ENCODE results near the gene LRRFIP1.

LRRFIP1 gene

DNA sequence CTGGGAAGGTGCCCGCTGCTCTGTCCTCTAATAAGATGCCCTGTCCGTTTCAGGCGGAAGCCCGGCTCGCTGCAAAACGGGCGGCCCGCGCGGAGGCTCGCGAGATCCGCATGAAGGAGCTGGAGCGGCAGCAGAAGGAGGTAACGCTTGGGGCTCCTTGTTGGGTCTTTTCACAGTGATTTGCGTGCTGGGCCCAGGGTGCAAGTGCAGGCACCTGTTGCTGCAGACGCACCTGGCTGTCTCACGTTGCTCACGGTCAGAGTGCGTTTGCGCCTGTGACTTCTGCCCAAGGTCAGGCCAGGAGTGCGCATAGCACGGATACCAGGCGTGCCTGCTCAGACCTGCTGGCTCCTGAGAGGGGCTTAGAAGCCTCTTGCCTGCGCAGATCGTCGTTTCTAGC lies 81.1 kb downstream of the LRRFIP1 start:
- no peak for DNase-seq

DNA sequence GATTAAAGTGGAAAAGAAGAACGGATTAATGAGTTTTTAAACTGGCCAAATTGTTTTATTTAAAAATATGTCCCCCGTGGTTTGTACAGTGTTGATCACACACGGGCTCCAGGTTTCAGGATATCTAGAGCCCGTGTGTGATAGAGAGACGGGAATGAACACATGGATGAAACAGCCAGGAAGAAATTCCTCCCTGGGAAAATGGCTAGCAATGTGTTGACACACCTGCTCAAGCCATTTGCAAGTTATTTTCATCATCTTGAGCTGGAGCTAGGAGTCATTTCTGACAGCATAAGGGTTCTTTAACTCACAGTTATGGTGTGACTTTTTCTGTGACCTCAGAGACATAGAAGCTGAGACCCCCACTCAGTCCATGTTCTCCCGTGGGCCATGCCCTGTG lies 81.6 kb downstream of the LRRFIP1 start:
- no peak for DNase-seq

DNA sequence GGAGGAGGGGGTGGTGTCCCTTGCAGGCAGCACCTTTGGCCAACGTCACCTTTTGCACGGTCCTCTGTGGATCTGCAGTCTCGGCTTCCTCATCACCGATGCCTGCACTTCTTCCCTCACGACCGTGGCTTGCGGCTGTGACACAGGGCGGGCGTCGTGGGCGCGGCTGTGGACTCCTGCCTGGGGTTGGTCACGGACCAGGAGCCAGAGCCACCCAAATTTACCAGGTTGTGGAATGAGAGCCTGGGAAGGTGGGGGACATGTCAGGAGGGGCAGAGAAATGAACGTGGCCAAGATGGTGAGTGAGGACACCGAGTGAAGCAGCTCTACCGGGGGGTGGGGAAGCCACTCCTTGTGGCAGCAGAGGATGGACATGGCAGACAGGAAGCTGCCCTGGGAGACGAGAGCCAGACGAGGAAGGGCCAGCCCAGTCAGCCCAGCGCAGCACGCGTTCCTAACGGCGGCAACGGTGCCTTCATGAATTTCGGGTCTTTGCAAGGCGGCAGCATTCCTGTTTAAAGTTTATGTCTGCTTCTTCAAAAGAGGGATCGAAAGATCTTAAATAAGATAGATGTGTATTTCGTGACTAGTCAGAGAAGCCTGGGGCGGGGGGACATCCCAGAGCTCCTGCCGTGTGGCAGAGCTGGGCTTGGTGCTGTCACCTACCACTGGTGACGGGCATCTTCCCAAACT lies 84.2 kb downstream of the LRRFIP1 start:
- DNase-seq: no peak

DNA sequence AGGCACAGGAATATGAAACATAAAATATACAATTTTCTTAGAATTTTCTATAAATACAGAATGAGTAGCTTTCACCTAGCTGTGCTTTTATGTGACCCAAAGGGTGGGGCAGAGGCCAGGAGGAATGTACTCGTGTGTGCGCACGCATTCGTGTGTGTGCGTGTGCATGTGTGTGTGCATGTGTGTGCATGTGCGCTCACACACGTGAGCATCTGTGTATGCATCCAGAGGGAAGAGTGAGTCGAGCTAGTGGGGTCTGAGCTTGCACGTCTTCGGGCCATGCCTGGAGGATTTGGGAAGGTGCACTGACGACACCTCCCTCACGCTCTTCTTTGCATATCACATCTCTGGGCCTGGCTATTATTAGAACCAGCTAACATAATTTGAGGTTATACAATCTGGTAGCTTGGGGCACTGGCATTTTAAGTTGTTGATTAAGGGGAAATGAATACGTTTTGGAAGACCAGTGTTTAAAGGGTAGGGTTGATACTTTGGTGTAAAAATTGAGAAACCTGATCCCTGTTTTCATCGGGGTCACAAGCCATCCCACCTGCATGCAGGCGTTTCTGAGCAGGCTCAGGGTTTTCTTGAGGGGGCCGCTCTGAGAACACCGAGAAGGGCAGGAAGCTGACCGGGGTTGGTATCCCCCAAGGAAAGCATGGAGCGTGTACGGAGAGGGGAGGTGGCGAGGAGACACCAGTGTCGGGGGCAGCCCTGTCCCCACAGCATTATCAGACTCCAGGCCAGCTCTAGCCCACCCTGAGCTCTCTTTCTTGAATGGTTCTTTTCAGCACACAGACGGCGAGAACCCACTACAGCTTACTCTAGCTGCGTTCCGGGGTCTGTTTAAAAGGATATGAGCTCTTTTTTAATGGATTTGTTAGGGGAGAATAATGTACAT lies 85.3 kb downstream of the LRRFIP1 start:
- no peak for DNase-seq

DNA sequence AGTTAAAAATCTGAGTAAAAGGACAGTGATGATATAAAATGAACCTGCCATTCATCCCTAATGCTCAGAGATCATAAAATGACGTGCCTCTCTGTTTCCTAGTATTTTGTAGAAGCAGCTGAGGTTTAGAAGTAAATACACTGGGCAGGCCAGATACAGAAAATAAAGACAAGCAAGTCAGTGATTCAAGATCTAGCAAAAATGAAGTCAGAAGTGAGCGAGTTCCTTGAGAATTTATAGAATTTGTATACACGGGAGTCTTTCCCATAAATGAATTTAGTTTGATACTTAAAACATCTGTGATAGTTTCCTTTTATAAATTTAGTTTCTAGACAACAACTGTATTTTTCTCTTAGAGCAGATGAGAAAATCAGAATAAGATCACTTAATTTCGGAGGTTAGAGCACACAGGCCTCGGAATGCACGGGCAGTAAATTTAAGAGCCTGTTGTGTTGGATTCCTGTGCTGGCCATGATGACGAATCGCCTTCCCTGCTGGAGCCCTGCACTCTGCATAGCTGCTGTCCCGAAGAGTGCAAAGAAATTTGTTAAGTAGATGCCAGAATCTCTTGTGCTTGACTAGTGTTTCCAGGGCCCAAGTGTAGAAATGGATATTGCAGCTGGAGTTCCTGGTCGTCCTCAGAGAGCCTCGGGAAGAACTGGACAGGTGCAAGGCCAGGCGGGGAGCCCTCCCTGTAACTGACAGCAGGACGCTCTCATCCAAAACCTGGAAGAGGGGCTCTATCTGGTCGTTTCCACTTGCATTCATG lies 87.5 kb downstream of the LRRFIP1 start:
- DNase-seq: no peak

DNA sequence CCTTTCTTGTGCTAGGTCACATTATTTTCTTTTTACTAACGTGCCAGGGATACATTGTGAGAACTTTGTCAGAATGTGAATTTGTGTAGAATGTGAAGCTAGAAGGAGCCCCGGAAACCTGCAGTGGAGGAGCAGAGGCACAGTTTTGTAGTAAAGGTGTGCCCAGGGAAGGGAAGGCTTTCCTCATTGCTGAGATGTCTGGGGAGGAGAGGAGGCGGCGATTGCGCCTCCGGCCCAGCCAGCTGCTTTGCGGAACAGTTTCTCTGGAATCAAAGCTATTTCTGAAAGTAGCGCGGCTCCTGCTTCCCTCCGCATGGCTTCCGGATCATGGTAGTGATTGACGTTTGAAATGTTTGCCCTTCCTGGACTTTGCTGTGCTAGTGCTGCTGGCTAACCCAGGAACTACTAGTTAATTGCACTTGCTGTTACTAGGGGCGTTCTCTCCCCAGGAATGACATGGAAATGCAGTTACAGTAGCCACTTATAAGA lies 88.1 kb downstream of the LRRFIP1 start:
- DNase-seq: no peak

DNA sequence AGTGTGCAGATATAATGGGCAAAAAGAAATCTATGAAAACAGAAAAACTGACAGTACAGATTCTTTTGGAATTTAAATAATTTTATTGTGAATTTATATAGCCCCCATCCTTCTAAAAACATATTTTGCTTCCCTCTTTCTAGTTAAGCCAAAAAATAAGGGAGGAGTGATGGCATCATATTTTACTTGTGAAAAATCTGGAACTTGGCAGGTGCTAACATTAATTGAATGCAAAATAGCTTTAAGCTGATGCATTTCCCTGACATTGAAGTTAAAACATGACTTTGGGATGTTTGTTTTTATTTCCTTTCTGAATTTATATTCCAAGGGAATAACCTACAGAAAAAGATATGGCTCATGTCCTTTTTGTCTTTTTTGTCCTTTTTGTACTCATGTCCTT lies 88.6 kb downstream of the LRRFIP1 start:
- DNase-seq: no peak

DNA sequence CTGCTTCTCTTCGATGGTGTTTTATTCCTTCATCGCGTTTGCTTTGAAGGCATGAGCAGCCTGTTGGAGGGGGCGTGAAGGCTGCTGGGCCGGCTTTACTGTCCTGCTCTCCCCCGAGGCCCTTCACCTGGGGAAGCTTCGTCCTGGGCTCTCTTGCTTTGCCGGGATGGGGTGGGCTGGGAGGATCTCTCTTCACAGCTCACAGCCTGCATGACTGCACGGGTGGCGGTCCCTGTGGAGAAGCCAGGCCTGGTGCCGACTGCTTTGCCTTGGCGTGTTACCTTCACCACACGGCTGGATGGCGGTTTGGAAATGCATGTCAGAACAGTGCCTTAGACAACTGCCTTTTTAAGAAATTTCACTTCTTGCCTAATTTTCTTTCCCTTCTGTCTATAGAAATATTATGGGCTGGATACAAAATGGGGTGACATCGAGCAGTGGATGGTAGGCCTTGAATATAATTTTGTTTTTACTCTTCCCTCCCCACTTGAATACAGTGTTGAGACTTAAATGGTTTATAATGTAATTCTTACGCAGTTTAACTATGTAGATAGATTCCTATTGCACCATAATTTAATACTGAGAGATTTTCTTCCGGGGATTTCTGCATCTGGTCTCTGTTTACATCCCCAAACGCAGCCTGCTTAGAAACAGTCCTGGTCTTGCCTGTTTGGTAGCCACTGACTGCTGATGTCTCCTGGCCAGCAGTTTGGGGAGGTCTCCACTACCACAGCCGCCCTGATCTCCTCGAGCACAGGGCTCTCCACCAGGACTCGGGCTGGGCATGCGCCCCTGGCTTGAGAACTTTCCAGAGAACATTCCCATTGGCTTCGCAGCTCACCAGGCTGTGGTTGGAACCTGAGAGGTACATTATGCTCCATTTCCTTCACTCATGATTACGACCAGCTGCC lies 90.2 kb downstream of the LRRFIP1 start:
- no peak for DNase-seq

DNA sequence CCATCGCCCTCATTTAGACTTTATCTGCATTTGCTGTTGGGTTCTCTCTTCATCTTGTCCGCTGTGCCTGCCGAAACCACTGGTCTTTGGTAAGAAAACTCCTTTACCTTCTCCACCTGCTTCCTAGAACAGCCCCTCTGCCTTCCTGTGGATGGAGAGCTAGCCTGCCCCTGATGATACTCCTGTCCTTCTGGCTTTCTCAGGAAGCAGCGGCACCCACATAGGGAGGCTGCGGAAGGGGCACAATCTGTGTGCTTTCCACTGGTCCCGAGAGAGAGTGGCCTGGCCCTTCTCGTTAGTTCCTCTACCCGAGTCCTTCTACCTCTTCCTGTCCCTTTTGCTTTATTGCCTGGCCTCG lies 90.9 kb downstream of the LRRFIP1 start:
- no peak for DNase-seq

DNA sequence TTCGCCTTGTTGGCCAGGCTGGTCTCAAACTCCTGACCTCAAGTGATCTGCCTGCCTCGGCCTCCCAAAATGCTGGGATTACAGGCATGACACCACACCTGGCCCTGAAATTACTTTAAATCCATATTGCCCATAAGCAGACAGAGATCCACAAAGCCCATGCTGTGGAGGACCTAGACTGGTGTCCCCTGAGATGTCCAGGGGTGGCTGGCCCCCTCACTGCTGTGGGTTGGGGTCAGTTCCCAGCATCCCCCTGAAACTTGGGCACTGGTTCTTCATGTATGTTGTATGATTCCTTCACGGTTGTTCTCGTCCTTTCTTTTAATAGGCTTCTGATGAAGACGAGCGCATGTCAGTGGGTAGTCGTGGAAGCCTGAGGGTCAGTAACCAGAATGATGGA lies 93.1 kb downstream of the LRRFIP1 start:
- no peak for DNase-seq

DNA sequence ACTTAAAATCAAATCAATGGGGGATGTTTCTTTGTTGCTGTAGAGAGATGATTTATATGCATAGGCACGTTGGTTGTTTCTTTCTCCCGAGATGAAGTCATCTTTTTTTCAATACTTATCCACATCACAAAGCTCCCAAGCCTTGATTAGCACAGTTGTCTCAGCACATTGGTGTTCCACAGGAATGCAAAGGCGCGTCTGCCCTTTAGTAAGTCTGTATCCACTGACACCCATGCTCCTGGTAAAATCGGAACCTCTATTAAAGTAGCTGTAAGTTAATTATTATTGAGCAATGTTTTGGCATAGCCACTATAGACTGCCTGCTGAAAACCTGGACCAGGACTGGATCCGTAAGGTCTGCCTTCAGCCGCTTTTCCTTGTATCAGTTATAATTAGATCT lies 93.6 kb downstream of the LRRFIP1 start:
- no peak for DNase-seq

DNA sequence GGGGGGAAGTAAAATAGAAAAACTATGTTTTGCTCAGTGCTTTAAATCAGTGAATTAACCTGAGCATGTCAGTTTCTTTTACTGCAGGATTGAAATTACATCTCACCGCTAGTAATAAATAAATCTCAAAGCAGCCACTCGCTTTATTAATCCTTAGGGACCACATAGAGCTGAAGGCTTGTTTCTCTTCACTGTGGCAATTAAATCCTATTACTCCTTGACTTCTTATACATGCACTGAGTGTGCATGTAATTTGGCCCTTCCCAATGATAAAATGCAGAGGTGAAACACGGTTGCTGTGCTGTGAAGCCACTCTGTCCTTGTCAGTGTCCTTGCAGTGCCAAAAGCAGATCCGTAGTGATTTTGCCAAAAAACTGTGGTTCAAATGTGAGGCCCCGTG lies 94.1 kb downstream of the LRRFIP1 start:
- DNase-seq: no peak

DNA sequence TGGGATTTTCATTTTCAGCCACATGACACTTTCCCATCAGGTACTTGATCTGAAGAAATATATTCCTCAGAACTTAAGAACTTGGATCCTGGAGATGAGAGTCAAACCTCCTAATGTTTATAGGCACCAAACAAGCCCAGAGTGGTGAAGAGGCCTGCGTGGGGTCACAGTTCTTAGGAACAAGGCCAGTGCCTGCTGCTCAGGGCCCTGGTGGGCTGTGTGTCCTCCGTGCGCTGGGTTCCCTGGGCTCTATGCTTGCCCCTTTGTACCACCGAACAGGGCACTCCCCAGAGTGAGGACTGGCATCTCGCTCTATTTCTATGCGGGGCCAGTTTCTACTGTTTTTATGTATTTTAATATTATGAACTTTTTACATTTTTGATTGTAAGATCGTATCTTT lies 95.2 kb downstream of the LRRFIP1 start:
- no peak for DNase-seq

DNA sequence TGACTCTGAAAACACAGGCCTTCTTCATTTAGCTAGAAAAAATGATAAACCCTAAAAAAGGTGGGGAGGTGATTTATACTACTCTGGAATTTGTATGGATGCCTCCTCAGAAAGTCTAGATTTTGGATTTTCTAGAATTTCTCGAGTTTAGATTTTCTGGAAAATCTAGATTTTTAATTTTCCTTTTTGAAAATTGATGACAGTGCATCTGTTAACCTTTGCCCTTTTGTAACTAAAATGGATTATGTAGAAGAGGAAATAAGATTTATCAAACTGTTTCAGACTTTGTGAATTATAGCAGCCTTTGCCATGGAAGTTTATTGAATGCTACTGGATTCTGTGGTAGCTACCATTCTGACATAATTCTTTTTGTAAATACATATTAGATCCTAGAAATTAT lies 95.6 kb downstream of the LRRFIP1 start:
- DNase-seq: no peak

DNA sequence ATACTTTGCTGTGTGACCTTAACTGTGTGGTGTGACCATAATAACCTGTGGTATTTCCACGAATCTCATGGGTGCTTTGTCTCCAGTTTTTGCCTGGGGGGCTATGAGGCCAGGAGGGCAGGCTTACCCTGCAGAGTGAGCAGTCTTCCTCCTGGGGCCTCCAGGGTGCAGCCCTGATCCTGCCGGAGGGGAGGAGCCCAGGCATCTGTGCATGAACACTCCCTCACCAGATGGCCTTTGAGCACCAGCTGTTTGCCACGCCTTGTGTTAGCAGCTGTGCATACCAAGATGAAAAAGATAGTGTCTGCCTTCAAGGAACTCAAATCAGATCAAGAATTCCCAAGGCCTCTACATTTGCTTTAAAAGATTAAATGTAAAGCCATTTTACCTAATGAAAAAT lies 96.2 kb downstream of the LRRFIP1 start:
- DNase-seq: no peak

DNA sequence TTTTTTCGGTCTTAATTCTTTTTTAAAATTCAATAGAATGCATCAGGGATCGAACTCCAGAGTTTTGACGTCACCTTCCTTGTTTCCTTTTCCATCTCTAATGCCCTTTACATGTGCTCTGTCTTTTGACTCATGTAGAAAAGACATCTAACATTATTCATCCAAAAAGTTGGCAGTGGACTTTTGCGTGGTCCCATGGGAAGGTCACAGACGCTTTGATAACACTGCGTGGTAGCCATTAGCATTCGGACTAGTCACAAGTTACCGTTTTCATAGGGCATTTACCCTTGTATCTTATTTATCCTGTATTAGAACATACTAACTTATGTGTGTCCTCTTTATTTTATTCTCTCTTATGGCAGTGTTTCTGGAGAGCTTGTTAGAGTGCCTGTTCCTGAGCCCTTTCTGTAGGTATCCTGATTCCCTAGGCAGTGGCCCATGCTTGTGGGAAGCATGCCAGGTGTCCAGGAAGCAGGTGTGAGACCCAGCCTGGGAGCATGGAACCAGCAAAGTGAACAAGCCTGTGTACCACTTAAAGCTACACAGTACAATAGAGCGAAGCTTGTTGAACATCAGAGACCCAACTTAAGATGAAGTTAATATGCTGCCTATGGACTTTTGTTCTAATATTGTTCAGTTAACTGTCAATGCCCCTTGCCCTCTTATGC lies 97.6 kb downstream of the LRRFIP1 start:
- DNase-seq: no peak

DNA sequence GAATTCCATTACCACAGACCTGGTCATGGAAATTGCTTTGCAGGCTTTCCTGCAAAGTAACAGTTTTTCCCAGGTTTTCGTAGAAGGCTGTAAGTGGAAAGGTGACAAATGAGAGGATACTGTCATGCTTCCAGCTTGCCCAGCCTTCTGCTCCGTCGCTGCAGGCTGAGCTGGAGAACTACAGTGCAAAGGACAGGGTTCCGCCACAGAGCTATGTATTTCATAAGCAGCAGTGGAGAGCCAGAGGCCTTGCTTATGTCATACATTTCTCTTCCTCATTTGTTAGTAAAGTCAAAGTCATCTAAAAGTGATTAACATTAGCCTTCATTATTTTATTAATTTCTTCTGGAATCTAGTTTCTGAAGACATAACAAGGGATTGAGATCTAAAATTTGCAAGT lies 98.3 kb downstream of the LRRFIP1 start:
- peak; percentile 4 for DNase-seq

DNA sequence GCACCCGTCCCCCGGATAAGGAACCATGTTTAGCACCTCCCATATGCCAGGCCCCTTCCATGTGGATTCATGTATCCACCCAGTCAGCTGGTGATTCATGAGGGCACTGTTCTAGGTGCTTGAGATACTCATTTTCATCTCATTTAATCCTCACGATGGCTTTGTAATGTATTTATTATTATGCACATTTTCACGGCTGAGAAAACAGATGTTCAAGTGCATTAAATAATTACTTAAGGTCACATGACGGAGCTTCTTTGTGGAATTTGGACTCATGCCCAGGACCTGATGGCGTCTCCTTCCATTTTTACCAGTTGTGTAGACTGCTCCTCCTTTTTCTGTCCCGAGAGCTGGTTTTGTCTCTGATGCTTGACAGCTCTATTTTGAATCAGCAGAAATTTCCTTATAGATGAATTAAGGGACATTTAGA lies 99.0 kb downstream of the LRRFIP1 start:
- no peak for DNase-seq

DNA sequence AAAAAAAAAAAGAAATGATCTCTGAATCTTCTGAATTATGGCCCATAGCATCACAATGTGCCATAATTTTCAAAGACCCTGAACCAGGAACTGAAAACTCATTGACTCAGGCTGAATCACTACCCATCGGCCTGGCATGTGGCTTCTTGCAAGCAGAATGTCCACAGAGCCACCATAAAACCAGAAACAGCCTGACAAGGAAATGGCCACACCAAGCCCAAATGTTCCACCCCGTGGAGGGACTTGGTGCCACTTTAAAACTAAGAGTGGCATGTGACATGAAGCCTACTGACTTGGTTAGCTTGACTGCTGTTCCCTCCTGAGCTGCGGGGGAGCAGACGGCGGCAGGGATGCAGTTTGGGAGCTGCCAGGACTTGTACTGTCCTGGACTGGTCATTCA lies 100.0 kb downstream of the LRRFIP1 start:
- no peak for DNase-seq

DNA sequence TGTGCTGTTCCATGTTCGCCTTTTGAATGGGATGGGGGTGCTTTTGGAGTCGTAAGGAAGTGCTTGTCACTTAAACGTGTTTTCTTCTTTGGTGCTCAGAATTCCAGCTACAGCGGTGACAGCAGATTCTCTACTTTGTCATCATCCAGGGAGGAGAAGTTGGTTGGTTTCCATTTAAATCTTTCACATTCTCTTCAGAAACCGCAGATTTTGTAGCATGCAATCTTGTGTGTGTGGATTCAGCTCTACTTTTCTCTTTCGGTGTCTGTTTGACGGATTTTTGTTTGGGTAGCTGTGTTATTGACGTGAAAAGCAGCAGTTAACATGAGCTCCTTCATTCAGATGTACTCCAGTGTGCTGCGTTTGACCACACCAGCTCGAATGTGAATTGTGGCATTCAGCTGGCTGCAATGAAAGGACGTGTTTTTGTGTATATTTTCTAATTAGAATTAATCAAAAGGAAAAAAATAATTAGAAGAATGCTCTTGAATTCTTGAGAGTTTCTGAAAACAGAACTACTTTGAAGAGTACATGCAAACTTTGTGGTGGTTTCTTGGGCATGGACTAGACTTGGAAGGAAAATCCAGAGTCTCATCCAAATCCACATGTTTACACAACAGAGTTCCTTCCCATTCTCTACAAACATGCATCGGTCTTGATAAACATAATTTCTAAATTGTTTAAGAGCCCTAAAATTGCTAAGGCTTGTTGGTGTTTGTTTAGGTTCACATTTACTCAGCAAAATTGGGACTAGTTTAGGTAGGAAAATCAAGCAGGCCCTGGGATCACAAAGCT lies 102.5 kb downstream of the LRRFIP1 start:
- no peak for DNase-seq

DNA sequence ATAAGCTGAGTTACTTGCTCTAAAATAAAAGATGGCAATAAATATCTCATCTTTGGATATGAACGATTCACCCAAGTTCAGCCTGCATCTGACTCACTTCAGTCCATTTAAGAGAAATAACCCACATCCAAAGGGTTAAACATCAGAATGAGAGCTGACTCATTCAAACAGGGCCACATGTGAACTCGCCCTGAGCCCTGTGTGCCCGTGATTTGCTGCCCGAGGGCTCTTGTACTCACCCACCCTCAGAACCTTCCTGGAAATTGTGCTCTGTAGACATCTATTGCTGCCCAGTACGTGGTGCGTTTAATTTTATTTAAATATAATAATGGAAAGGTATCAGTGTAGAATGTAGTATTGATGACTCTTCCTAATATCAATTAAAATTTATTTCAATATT lies 104.3 kb downstream of the LRRFIP1 start:
- no peak for DNase-seq
